IMR-90 (cell line): ENCODE measurements around the gene ARMH1. TPM values are rescaled to one million over a fixed set of nuclear protein-coding genes. Genes with fewer than 3 reads are reported as not detected.

ENCODE experiments used
- ATAC-seq: fragments of 200-7000 bp; cut with Tn5 transposase; 2 replicates; pipeline ENCODE4 v1.9.1; 2020; ENCODE audit warnings: low read depth, mild to moderate bottlenecking, moderate library complexity
- BruUV-seq: library from RNA; stranded (reverse); fragments of 400-500 nt; replicated peaks from 2 replicates; lab custom pipeline; 2021; lab: Mats Ljungman, UMichigan
- CTCF ChIA-PET: fragments of 300-600 bp; formaldehyde crosslinking; extraction: SDS; loops from one replicate; lab custom pipeline; 2021; ENCODE audit warnings: antibody characterized with exemption; lab: Yijun Ruan, JAX
- POLR2A ChIA-PET: fragments of 300-600 bp; sonication (Branson Sonifier 250); formaldehyde crosslinking; loops from one replicate; lab custom pipeline; 2022; ENCODE audit warnings: antibody characterized with exemption; ENCODE audit not compliant: unreplicated experiment; lab: Charles Lee
- DNase-seq: peaks from one replicate; pipeline ENCODE4 v3.0.0; 2013
- H2AFZ ChIP-seq: replicated peaks from 2 replicates; pipeline ENCODE3; 2013; ENCODE audit warnings: low read length, mild to moderate bottlenecking; ENCODE audit not compliant: poor library complexity
- H2AK5ac ChIP-seq: 2 replicates; pipeline ENCODE4 v1.6.1; 2013; ENCODE audit warnings: low read depth, low read length, inconsistent platforms
- H2AK9ac ChIP-seq: replicated peaks from 2 replicates; pipeline ENCODE3; 2013; ENCODE audit warnings: mild to moderate bottlenecking, low read depth, low read length, moderate library complexity; ENCODE audit not compliant: poor library complexity
- H2BK120ac ChIP-seq: 2 replicates; pipeline ENCODE4 v1.6.1; 2013; ENCODE audit warnings: low read depth, low read length, inconsistent platforms
- H2BK15ac ChIP-seq: 3 replicates; pipeline ENCODE4 v1.6.1; 2013; ENCODE audit warnings: low read depth, low read length, inconsistent platforms
- H2BK20ac ChIP-seq: 2 replicates; pipeline ENCODE4 v1.6.1; 2013; ENCODE audit warnings: low read depth, mild to moderate bottlenecking, inconsistent platforms, low read length, moderate library complexity
- H2BK5ac ChIP-seq: 2 replicates; pipeline ENCODE4 v1.6.1; 2013; ENCODE audit warnings: mild to moderate bottlenecking, low read depth, low read length, inconsistent platforms; ENCODE audit not compliant: poor library complexity, severe bottlenecking
- H3K14ac ChIP-seq: replicated peaks from 2 replicates; pipeline ENCODE4 v1.6.1; 2013; ENCODE audit warnings: low read depth, low read length, inconsistent platforms
- H3K18ac ChIP-seq: 2 replicates; pipeline ENCODE4 v1.6.1; 2013; ENCODE audit warnings: low read depth, low read length, control low read depth
- H3K23ac ChIP-seq: 2 replicates; pipeline ENCODE4 v1.6.1; 2013; ENCODE audit warnings: low read depth, low read length, inconsistent platforms
- H3K27ac ChIP-seq: 2 replicates; pipeline ENCODE4 v1.5.1; 2013; ENCODE audit warnings: mild to moderate bottlenecking, control low read depth, low read length; ENCODE audit not compliant: insufficient read depth
- H3K27me3 ChIP-seq: 2 replicates; pipeline ENCODE4 v1.6.1; 2013; ENCODE audit warnings: low read length; ENCODE audit not compliant: control insufficient read depth, insufficient read depth
- H3K36me3 ChIP-seq: 2 replicates; pipeline ENCODE4 v1.6.1; 2013; ENCODE audit warnings: low read length, mixed read lengths; ENCODE audit not compliant: control insufficient read depth, insufficient read depth
- H3K4ac ChIP-seq: 2 replicates; pipeline ENCODE4 v1.6.1; 2013; ENCODE audit warnings: low read depth, low read length, inconsistent platforms
- H3K4me1 ChIP-seq: 2 replicates; pipeline ENCODE4 v1.6.1; 2013; ENCODE audit warnings: low read length, mixed read lengths; ENCODE audit not compliant: control insufficient read depth, insufficient read depth
- H3K4me2 ChIP-seq: 2 replicates; pipeline ENCODE4 v1.6.1; 2013; ENCODE audit warnings: low read depth, mild to moderate bottlenecking, control low read depth, low read length, moderate library complexity
- H3K4me3 ChIP-seq: 2 replicates; pipeline ENCODE4 v1.5.1; 2013; ENCODE audit warnings: low read depth, mild to moderate bottlenecking, control low read depth, low read length, moderate library complexity; ENCODE audit not compliant: insufficient read depth
- H3K56ac ChIP-seq: 2 replicates; pipeline ENCODE4 v1.6.1; 2013; ENCODE audit warnings: low read length, inconsistent platforms; ENCODE audit not compliant: insufficient read depth; ENCODE audit errors: extremely low read depth
- H3K79me1 ChIP-seq, 2 experiments: 2 replicates each; pipeline ENCODE4 v1.6.1; 2013; ENCODE audit warnings: low read length in 2 of 2, inconsistent platforms in 1 of 2, low read depth in 1 of 2
- H3K9ac ChIP-seq: 2 replicates; pipeline ENCODE4 v1.6.1; 2013; ENCODE audit warnings: low read depth, low read length, control low read depth
- H3K9me1 ChIP-seq: 2 replicates; pipeline ENCODE4 v1.6.1; 2013; ENCODE audit warnings: low read length, inconsistent platforms; ENCODE audit not compliant: insufficient read depth
- H3K9me3 ChIP-seq: 2 replicates; pipeline ENCODE4 v1.6.1; 2013; ENCODE audit warnings: low read length; ENCODE audit not compliant: control insufficient read depth, insufficient read depth
- H4K20me1 ChIP-seq: 2 replicates; pipeline ENCODE4 v1.6.1; 2013; ENCODE audit warnings: low read length, inconsistent platforms; ENCODE audit not compliant: insufficient read depth
- H4K5ac ChIP-seq: 2 replicates; pipeline ENCODE4 v1.6.1; 2013; ENCODE audit warnings: mild to moderate bottlenecking, low read depth, low read length, control low read depth
- H4K8ac ChIP-seq, 2 experiments: 2 replicates each; pipeline ENCODE4 v1.6.1; 2013; ENCODE audit warnings: low read depth in 2 of 2, low read length in 2 of 2, control low read depth in 1 of 2, inconsistent platforms in 1 of 2
- H4K91ac ChIP-seq: 2 replicates; pipeline ENCODE4 v1.6.1; 2013; ENCODE audit warnings: low read depth, low read length, inconsistent platforms; ENCODE audit not compliant: insufficient read depth
- BHLHE40 ChIP-seq: fragments of 150-350 bp; IDR thresholded peaks from 2 replicates; pipeline ENCODE4 v1.6.1; 2016; ENCODE audit warnings: mild to moderate bottlenecking, low read depth, low read length
- CEBPB ChIP-seq: IDR thresholded peaks from 2 replicates; pipeline ENCODE4 v1.6.1; 2012; ENCODE audit warnings: low read depth, low read length, improper control_type of control experiment
- FOS ChIP-seq: fragments of 150-350 bp; IDR thresholded peaks from 2 replicates; pipeline ENCODE4 v1.6.1; 2016; ENCODE audit warnings: low read depth, low read length
- MAZ ChIP-seq: IDR thresholded peaks from 2 replicates; pipeline ENCODE4 v1.6.1; 2012; ENCODE audit warnings: low read depth, mild to moderate bottlenecking, low read length, improper control_type of control experiment, moderate library complexity, borderline replicate concordance
- RCOR1 ChIP-seq: IDR thresholded peaks from 2 replicates; pipeline ENCODE4 v1.6.1; 2012; ENCODE audit warnings: mild to moderate bottlenecking, low read length, improper control_type of control experiment; ENCODE audit not compliant: insufficient replicate concordance
- WGBS, 2 experiments: methylation state at CpG; one replicate each; pipeline versions ENCODE4 v1.1.5 to v1.1.7; 2013; ENCODE audit warnings: missing lambda C conversion rate in 2 of 2; ENCODE audit not compliant: insufficient read length in 1 of 2; ENCODE audit errors: extremely low coverage in 2 of 2; 5-methylcytosine and 5-hydroxymethylcytosine counted together
- dilution Hi-C: fragments of 300-500 bp; cut with HindIII; formaldehyde crosslinking; loops from one replicate; pipeline ENCODE4 v1.14.3; 2018; ENCODE audit warnings: low sequenced_read_pairs; ENCODE audit not compliant: unreplicated experiment
- in situ Hi-C: fragments of 300-500 bp; cut with MboI; formaldehyde crosslinking; loops from 3 replicates; pipeline ENCODE4 v1.14.3; 2019; ENCODE audit warnings: low sequenced_read_pairs, inconsistent platforms, mixed read lengths
- intact Hi-C: fragments of 100-400 bp; cut with micrococcal nuclease; formaldehyde crosslinking; loops from 2 replicates; pipeline ENCODE4 v1.10.0; 2022
- polyA plus RNA-seq, 3 experiments: library from polyadenylated mRNA; depleted of rRNA; stranded (reverse); fragments of >200 nt; gene quantifications; 2 replicates each; pipeline ENCODE4 v1.2.3, GENCODE V29; 2012; ENCODE audit warnings: low replicate concordance in 1 of 3
- total RNA-seq: library from RNA; depleted of rRNA; stranded (reverse); fragments of >200 nt; gene quantifications from 2 replicates; pipeline ENCODE4 v1.2.3, GENCODE V29; 2012
- TF ChIP-seq, protein P1 (sequence below): fragments of 150-350 bp; IDR thresholded peaks from 2 replicates; pipeline ENCODE4 v1.6.1; 2017; ENCODE audit warnings: mild to moderate bottlenecking, antibody characterized with exemption, low read length, low read depth

ARMH1 gene
- total and polyA plus RNA-seq, 2 of the 4 experiments (the other 2 are of a cell fraction): 0.36 to 0.72 TPM

DNA sequence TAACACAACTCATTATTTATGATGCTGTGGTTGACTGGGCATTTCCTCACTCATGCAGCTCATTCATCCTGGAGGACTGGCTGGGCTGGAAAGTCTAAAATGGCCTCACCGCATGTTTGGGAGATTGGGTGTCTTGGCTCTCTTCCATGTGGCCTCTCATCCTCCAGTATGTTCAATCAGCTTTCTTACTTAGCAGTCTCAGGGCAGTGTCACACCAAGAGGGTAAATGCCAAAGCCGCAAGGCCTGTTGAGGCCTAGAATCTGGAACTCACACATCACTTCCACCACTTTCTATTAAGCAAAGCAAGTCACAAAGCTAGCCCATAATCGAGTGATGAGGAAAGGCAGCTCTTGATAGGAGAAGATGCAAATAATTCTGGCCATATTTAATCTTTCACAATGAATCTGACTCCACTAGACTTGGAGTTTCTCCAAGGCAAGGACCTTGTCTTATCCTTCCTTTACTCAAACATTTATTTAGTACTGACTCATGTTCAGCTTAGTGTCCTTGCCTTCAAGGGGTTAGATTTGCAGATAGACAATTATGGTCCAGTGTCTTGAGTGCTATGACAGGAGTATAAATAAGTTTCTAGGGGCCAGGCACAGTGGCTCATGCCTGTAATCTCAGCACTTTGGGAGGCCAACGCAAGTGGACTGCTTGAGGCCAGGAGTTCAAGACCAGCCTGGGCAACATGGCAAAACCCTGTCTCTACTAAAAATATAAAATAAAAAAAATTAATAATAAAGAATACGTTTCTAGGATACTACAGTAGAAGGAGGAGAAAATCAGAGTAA is 45.4 kb upstream of the ARMH1 start:
- ATAC-seq (peak; percentile 19), DNase-seq (peak; percentile 96)
- Histone ChIP-seq H3K18ac (peak overlapping the region; percentile 62; the same call in 1 of the 2 replicates), H3K4ac (peak overlapping the region; percentile 80), H3K23ac (peak overlapping the region; percentile 39; the same call in 1 of the 2 replicates), H2BK15ac (peak overlapping the region; percentile 72; the same call in 1 of the 3 replicates), H2AK9ac (no peak overlapping the region), H3K4me2 (no peak overlapping the region), H3K9ac (no peak overlapping the region), H3K27ac (peak overlapping the region; percentile 4; the same call in 1 of the 2 replicates), H2BK5ac (peak overlapping the region; percentile 93), H3K4me3 (no peak overlapping the region), H4K8ac (peak overlapping the region in 1 of 2 experiments; percentile 64; a peak in 2 of 4 replicates), H4K20me1 (peaks cover 12% of the 10 kb centered on the region; the same call in 1 of the 2 replicates), H3K14ac (peak overlapping the region; percentile 77; the same call in 1 of the 2 replicates), H4K5ac (no peak overlapping the region; the same call in 1 of the 2 replicates), H3K9me3 (no peaks in the 10 kb centered on the region), H2AFZ (peak overlapping the region; percentile 18), H3K36me3 (peaks cover 8% of the 10 kb centered on the region), H4K91ac (peak overlapping the region; percentile 29; the same call in 1 of the 2 replicates), H3K79me1 (peaks cover 18 to 26% of the 10 kb centered on the region in 2 experiments), H3K9me1 (peaks cover 35% of the 10 kb centered on the region), H2BK20ac (peak overlapping the region; percentile 64), H2AK5ac (peak overlapping the region; percentile 59; the same call in 1 of the 2 replicates), H3K4me1 (peaks cover 16% of the 10 kb centered on the region), H2BK120ac (peak overlapping the region; percentile 41; the same call in 1 of the 2 replicates), H3K56ac (peak overlapping the region; percentile 52; the same call in 1 of the 2 replicates), H3K27me3 (no peaks in the 10 kb centered on the region; the same call in 1 of the 2 replicates)
- intact Hi-C loops: no loop called here
- TF ChIP-seq, protein P1, sequence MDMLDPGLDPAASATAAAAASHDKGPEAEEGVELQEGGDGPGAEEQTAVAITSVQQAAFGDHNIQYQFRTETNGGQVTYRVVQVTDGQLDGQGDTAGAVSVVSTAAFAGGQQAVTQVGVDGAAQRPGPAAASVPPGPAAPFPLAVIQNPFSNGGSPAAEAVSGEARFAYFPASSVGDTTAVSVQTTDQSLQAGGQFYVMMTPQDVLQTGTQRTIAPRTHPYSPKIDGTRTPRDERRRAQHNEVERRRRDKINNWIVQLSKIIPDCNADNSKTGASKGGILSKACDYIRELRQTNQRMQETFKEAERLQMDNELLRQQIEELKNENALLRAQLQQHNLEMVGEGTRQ: no peak
- TF ChIP-seq CEBPB: peak; percentile 62; the same call in 1 of the 2 replicates
- no peak for TF ChIP-seq BHLHE40
- TF ChIP-seq FOS: peak; percentile 24; the same call in 1 of the 2 replicates
- no peak for TF ChIP-seq RCOR1
- no peak for TF ChIP-seq MAZ
- in situ Hi-C loops: no loop called here
- no CpG with 5 or more reads among the region's 5 CpGs for whole genome bisulfite sequencing, 2 experiments
- BruUV-seq: no TSS peak
- POLR2A ChIA-PET: interaction anchor here (1.0 kb wide), 1 partner anchor 13 kb away, joined by 6 read pairs; no protein-coding TSS in a partner anchor
- CTCF ChIA-PET: interaction anchor here (0.6 to 2.4 kb wide), 4 partner anchors 20 to 135 kb away, joined by 3 to 11 read pairs (median 4); no protein-coding TSS in a partner anchor
- dilution Hi-C loops: no loop called here
